ENCODE data around the gene RAD51.

Gene RAD51

DNA sequence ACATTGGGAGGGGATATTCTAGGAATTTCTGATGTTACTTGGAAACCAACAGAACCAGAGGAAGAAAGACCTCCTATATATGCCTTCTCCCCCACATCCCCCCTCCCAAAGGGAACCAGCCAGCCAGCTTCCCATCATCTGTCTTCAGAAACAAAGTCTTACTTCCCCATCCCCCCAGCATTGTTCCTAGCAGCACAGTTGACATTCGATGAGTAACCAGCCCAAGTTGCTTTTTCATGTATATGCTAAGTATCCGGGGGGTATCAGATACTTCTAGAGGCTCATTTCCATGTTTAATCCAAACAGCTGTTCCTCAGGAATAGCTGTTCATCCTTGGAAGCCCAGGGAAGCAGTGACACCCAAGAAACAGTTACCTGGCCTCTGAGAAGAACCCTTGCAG lies 44.1 kb downstream of the RAD51 start:
- peaks cover 99% of the 10 kb centered on the region for H3K36me3 Mint-ChIP-seq (ENCODE audit: low read depth)
- H3K9me3 Mint-ChIP-seq = no peaks in the 10 kb centered on the region
- peaks cover 2% of the 10 kb centered on the region for H3K4me1 Mint-ChIP-seq (ENCODE audit: low read depth)
- no peak overlapping the region for H3K27ac Mint-ChIP-seq
- H3K4me3 Mint-ChIP-seq = no peak overlapping the region
- intact Hi-C loops (cut with micrococcal nuclease) = no loop called here
- H3K27me3 Mint-ChIP-seq = no peaks in the 10 kb centered on the region

DNA sequence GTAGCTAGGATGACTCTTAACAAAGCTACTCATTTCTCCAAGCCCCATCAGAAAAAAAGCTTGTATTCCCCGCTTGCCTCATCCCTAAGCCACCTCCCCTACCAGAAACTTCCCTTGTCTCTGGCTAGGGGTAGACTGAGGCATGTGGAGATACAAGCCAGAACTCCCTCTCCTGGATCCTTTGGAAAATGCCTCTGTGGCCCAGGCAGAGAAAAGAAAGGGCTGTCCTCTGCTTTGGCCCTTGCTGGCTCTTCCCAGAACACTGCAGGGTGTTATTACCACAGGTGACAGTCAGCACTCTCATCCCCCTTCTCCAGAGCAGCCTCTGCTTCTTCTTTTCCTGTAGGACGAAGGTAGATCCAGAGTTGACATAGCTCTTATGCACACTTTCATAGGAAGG lies 44.9 kb downstream of the RAD51 start:
- Mint-ChIP-seq H3K9me3 (no peaks in the 10 kb centered on the region), H3K27ac (no peak overlapping the region), H3K36me3 (ENCODE audit: low read depth) (peaks cover 99% of the 10 kb centered on the region), H3K4me3 (no peak overlapping the region), H3K4me1 (ENCODE audit: low read depth) (peaks cover 5% of the 10 kb centered on the region), H3K27me3 (no peaks in the 10 kb centered on the region)
- intact Hi-C loops (cut with micrococcal nuclease) = loop anchor here (10.0 kb wide), 1 partner anchor 275 kb away; no protein-coding TSS in a partner anchor

DNA sequence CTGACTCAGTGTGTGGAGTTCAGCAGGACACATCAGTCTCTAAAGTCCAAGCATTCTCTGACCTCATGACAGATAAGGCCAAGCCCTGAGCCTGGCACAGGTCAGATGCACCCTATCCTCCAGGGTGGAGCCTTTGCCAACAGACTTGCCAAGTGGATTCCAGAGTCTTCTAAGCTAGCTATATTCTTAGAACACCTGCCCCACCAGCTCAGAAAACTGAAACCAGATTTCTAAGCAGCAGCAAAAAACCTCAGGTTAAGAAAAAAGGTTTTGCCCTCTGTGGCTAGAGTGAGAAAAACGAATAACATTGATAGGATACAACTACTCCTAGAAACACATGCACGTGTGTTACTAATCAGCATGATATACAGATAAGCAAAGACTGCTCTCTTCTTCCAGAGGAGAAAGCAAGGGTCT lies 48.5 kb downstream of the RAD51 start:
- Mint-ChIP-seq H3K4me1 (ENCODE audit: low read depth) (peaks cover 23% of the 10 kb centered on the region), H3K27me3 (no peaks in the 10 kb centered on the region), H3K9me3 (no peaks in the 10 kb centered on the region), H3K36me3 (ENCODE audit: low read depth) (peaks cover 84% of the 10 kb centered on the region), H3K4me3 (no peak overlapping the region), H3K27ac (no peak overlapping the region)
- intact Hi-C loops (cut with micrococcal nuclease) = loop anchor here (10.0 kb wide), 1 partner anchor 271 kb away; no protein-coding TSS in a partner anchor

DNA sequence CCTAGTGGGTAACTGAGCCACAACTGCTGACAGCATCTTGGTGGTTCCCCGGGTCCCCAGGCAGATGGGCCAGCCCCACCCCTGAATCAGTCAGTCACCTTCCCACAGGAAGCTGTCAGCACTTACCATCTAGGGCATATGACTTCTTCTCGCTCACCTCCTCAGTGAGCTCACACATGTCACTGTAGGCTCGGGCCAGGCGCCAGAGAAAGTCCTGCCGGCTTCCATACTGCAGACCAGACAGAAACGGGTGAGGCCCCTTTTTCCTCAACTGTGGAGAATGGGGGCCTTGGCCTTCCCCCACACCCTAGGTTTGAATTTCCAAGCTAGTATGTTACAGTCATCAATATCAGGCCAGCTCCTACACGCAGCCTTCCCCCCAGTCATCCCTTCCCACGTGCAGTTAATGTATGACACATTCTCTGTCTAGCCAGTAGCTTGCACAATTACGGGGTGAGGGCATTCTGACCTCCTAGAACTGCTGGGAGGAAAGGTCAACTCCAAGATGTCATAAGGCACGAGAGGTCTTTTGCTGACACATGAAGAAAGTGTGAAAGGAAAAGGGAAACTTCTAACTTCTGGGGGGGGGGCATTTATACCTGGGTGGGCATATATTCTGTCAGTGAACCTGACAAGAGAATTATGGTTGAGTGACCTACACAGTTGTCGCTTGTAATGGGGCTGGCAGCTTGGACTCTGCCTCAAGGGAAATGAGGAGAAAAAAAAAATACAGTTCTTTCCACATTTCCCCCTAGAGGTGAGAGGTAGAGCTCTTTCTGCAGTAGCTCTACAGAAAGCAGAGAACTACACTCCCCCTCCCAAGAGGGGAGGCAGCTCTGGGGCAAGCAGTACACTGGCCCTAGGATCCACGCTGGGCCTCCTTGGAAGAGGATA lies 49.2 kb downstream of the RAD51 start:
- Mint-ChIP-seq H3K27ac (no peak overlapping the region), H3K4me3 (no peak overlapping the region), H3K9me3 (no peaks in the 10 kb centered on the region), H3K36me3 (ENCODE audit: low read depth) (peaks cover 84% of the 10 kb centered on the region), H3K27me3 (no peaks in the 10 kb centered on the region), H3K4me1 (ENCODE audit: low read depth) (peaks cover 23% of the 10 kb centered on the region)
- intact Hi-C loops (cut with micrococcal nuclease) = loop anchor here (10.0 kb wide), 1 partner anchor 271 kb away; no protein-coding TSS in a partner anchor

DNA sequence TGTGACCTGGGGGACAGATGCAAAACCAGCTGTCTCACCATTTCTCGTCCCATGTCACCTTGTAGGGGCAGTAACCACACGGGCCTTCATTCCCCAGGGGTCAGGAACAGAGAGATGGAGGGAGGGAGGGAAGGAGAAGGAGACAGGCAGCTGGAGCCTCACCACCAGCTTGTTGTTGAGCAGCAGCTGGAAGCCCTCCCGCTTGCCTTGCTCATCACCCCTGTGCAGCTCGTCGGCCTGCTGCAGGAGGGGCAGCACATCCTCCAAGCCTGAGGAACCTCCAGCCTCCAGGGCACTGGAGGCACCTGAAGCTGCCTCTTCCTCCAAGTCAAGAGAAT lies 49.8 kb downstream of the RAD51 start:
- Mint-ChIP-seq H3K27ac (no peak overlapping the region), H3K27me3 (no peaks in the 10 kb centered on the region), H3K36me3 (ENCODE audit: low read depth) (peaks cover 84% of the 10 kb centered on the region), H3K4me3 (no peak overlapping the region), H3K9me3 (no peaks in the 10 kb centered on the region), H3K4me1 (ENCODE audit: low read depth) (peaks cover 23% of the 10 kb centered on the region)
- intact Hi-C loops (cut with micrococcal nuclease) = loop anchor here (5.0 to 10.0 kb wide), 2 partner anchors 148 to 270 kb away; partner anchors contain the start of gene VPS18

DNA sequence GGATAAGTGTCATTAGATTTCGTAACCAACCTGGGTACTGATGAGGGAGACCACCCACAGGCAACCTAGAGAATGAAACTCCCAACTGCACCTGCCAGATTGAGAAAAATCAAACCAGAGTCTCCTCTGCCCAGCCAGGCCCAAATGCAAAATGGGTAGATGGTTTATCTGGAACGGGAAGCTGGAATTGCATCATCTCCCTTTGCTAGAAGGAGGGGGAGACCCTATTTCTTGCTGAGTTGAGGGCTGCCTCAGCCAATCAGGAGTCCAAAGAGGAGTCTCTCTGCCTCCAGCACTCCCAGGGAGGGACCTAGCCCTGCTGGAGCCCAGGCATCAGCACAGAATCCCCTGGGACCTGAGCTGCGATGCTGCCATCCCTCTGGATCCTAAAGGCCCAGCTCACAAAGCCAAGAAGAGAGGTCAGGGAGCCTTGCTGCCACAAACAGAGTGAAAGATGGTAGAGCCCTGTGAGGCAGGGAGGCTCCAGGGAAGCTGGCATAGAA lies 52.0 kb downstream of the RAD51 start:
- H3K36me3 Mint-ChIP-seq (ENCODE audit: low read depth) = peaks cover 85% of the 10 kb centered on the region

DNA sequence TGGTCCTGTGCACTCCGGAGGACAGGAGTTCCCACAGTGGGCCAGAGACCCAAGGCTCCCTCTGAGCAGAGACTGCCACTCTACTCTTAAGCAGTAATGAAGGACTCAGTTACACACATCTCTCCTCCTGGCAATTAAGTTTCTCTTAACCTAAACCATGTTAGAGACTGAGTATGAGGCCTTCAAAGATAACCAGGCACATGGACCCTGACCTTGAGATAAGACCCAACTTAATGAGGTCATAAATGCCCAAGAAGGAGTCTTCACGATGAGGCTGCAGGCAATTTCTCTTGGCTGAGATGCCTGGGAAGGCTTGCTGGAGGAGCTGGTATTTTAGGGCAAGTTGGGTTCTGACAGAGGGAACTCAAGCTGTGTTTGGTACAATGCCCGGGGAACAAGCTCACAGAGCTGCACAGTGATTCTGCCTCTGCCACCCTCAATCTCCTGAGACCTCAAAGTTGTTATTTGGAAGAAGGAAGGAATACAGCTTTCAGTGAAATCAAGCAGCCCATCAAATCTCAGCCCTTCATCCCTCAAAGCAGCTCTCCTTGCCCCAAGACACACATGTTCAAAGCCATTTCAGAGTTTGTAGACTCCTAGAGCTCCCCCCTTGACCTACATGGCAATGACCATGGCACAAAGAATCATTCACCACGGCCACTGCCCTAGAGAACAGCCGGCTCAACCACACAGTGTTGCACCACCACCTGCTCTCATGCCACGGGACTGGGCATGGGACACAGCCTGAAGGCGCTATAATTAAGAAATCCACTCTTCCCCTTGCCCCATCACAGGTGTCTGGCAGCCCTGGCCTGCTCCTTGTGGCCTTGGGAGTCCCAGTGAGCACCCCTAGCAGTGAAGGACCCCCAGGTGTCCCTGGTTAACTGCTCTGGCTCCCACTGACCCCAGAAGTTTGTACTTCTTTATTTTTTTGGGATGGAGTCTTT lies 53.0 kb downstream of the RAD51 start:
- Mint-ChIP-seq H3K9me3 (no peaks in the 10 kb centered on the region), H3K36me3 (ENCODE audit: low read depth) (peaks cover 85% of the 10 kb centered on the region), H3K4me3 (no peak overlapping the region), H3K27me3 (no peaks in the 10 kb centered on the region), H3K4me1 (ENCODE audit: low read depth) (peaks cover 23% of the 10 kb centered on the region), H3K27ac (no peak overlapping the region)
- intact Hi-C loops (cut with micrococcal nuclease) = loop anchor here (5.0 to 10.0 kb wide), 2 partner anchors 144 to 267 kb away; partner anchors contain the start of gene VPS18

More for the DNA sequence above, 52.0 kb downstream of the RAD51 start:
- Mint-ChIP-seq H3K4me3 (no peak overlapping the region), H3K4me1 (ENCODE audit: low read depth) (peaks cover 23% of the 10 kb centered on the region), H3K9me3 (no peaks in the 10 kb centered on the region), H3K27me3 (no peaks in the 10 kb centered on the region), H3K27ac (peak overlapping the region; percentile 28)
- intact Hi-C loops (cut with micrococcal nuclease) = loop anchor here (1.0 to 10.0 kb wide), 3 partner anchors 35 to 268 kb away; partner anchors contain the start of gene VPS18

DNA sequence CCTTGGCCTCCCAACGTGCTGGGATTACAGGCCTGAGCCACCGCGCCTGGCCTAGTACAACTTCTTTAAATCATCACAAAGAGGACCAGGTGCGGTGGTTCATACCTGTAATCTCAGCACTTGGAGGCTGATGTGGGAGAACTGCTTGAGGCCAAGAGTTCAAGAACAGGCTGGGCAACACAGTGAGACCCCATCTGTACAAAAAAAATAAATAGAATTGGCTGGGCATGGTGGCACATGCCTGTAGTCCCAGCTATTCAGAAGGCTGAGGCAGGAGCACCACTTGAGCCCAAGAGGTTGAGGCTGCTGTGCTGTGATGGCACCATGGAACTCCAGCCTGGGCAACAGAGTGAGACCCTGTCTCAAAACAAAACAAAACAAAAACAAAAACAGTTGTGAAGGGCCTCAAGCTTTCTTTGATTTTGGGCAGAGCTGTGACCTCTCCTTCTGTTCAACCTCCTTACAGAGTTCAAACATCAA lies 54.2 kb downstream of the RAD51 start:
- Mint-ChIP-seq H3K36me3 (ENCODE audit: low read depth) (peaks cover 79% of the 10 kb centered on the region), H3K27me3 (no peaks in the 10 kb centered on the region), H3K9me3 (no peaks in the 10 kb centered on the region), H3K4me1 (ENCODE audit: low read depth) (peaks cover 32% of the 10 kb centered on the region), H3K27ac (no peak overlapping the region), H3K4me3 (no peak overlapping the region)
- intact Hi-C loops (cut with micrococcal nuclease) = loop anchor here (5.0 to 10.0 kb wide), 2 partner anchors 143 to 266 kb away; partner anchors contain the start of gene VPS18

DNA sequence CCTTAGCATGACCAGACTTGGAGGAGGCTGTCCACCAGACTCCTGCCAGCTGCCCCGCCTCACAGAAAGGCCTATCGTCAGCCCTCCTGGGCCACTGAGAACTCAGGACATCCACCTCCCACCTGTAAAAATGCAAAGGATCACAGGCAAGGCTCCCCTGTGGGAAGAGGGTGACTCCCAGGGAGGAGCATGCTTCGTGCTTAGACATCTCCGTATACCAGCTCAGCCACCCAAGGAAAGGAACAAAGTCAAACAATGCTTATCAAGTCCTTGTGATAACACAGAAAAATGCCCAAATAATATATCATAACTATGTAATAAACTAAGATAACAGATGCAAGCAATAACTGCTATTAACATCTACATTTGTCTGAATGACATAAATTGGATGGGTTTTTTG lies 55.9 kb downstream of the RAD51 start:
- no peaks in the 10 kb centered on the region for H3K9me3 Mint-ChIP-seq
- no peak overlapping the region for H3K4me3 Mint-ChIP-seq
- H3K27ac Mint-ChIP-seq = no peak overlapping the region
- H3K36me3 Mint-ChIP-seq (ENCODE audit: low read depth) = peaks cover 71% of the 10 kb centered on the region
- H3K27me3 Mint-ChIP-seq = no peaks in the 10 kb centered on the region
- intact Hi-C loops (cut with micrococcal nuclease) = no loop called here
- H3K4me1 Mint-ChIP-seq (ENCODE audit: low read depth) = peaks cover 30% of the 10 kb centered on the region

DNA sequence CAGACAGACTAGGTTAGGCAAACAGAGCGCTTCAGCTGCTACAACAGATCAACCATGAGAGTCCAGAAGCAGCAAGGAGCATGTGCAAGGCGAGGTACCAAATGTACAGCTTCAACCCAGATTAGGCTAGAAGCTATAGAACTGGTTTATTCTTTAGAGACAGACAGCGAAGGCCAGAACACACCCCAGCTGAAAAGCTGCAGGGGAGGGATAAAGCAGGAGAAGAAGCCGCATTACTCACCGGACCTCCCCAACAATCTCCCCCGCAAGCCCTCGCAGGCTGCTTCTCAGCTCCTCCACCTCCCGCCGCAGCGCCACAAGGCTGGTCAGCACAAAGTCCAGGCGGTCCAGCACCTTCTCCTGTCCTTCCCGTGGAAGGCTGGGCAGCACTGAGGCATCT lies 56.8 kb downstream of the RAD51 start:
- intact Hi-C loops (cut with micrococcal nuclease) = no loop called here
- Mint-ChIP-seq H3K9me3 (no peaks in the 10 kb centered on the region), H3K36me3 (ENCODE audit: low read depth) (peaks cover 69% of the 10 kb centered on the region), H3K27me3 (peaks cover under 1% of the 10 kb centered on the region), H3K4me1 (ENCODE audit: low read depth) (peaks cover 26% of the 10 kb centered on the region), H3K27ac (no peak overlapping the region), H3K4me3 (no peak overlapping the region)

DNA sequence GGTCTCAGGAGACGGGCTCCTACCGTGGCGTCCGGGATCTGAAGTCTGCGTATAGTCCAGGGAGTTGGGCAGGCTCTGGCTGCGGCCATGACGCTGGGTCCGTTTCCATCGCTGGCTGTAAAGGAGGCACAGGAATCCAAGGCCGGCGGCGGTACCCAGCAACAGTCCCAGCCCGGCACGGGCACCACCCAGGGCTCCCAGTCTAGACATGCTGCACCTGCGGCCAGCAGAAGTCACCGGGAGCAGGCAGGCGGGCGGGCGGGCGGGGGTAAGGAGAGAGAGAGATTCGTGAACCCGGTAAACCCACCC lies 59.6 kb downstream of the RAD51 start:
- Mint-ChIP-seq H3K27ac (peak overlapping the region; percentile 96), H3K4me1 (ENCODE audit: low read depth) (peaks cover 17% of the 10 kb centered on the region), H3K4me3 (peak overlapping the region; percentile 98), H3K27me3 (peaks cover 2% of the 10 kb centered on the region), H3K9me3 (no peaks in the 10 kb centered on the region), H3K36me3 (ENCODE audit: low read depth) (peaks cover 49% of the 10 kb centered on the region)
- intact Hi-C loops (cut with micrococcal nuclease) = no loop called here

DNA sequence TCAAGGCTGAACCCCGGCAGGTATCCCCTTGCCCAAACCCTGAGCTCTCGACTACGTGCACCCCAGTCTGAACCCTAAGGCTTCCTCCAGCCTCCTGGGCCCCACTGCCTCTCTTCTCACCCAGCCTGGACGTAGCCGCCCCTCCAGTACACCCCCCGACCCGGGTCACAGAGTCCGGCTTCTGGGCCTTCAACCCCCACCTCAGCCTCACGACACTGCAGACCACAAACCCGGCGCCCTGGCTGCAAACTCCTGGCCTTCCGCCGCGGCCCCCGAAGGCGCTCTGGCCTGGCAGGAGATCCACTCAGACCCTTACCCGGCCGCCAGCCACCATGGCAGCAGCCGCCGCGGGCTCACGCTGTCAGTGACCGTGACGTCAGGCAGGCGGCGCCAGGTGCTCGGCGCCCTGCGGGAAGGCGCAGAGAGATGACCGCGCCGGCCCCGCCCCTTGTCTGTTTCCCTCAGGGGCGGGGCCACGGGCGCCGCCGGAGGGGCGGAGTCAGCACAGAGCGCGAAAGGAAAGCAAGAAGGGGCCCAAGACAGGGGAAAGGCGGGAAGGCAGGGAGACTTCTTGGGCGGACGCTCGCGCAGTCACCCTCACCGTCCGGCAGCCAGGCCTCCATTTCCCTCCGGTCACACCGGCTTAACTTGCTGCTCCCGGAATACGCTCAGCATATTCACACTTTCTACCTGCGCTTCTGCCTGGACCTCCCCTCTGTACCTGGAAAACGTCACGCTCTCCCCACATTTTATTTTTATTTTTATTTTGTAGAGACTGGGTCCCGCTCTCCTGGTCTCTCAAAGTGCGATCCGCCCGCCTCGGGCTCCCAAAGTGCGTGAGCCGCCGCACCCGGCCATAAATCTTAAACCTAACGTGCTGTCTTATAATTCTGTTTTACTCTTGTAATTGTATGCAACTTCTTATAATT lies 60.2 kb downstream of the RAD51 start, which contains the start of gene RMDN3:
Gene RMDN3, minus strand, starts transcription at position 372 of the 929 bp plus-strand sequence. CDS start 471 bp downstream, outside the sequence.
- peaks cover 43% of the 10 kb centered on the region for H3K36me3 Mint-ChIP-seq (ENCODE audit: low read depth)

More for the DNA sequence above, 60.2 kb downstream of the RAD51 start, which contains the start of gene RMDN3:
- intact Hi-C loops (cut with micrococcal nuclease) = loop anchor here (1.0 kb wide), 2 partner anchors 8 to 52 kb away; partner anchors contain the start of genes DNAJC17 and ZFYVE19
- Mint-ChIP-seq H3K4me3 (peak within 1 kb of the TSS; percentile 98), H3K27ac (peak within 1 kb of the TSS; percentile 96), H3K9me3 (no peaks in the 10 kb centered on the region), H3K27me3 (peaks cover 2% of the 10 kb centered on the region), H3K4me1 (ENCODE audit: low read depth) (peaks cover 17% of the 10 kb centered on the region)
